ENCODE measurements around the gene RFC2. TPM values are rescaled to one million over a fixed set of nuclear protein-coding genes. Genes with fewer than 3 reads are reported as not detected.

Gene RFC2
- total RNA-seq, 1 donor from 2014 or later, result 71.3 TPM

DNA sequence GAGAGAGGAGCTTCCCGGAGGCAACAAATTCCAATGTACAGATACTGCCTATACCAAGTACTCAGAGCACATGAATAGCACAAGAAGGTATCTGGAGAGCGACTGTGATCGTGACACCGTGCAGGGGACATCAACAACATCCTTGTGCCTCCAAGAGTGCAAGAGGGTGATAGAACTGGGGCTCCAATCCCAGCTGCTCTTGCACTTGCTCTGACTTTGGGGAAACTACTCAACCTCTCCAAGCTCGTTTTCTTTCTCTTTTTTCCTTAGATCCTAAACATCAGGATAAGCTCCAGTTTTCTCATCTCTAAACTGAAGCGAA, 12.1 kb downstream of the RFC2 start:
- H3K27ac ChIP-seq, result no peak overlapping the region
- peaks cover 3% of the 10 kb centered on the region for H3K36me3 ChIP-seq
- Mint-ChIP-seq H3K27ac (no peak overlapping the region), H3K4me1 (peaks cover 2% of the 10 kb centered on the region), H3K36me3 (peaks cover 30% of the 10 kb centered on the region), H3K27me3 (ENCODE audit: insufficient read depth, low read depth) (peaks cover 10% of the 10 kb centered on the region), H3K4me3 (no peak overlapping the region), H3K9me3 (no peaks in the 10 kb centered on the region)
- no peak for DNase-seq (ENCODE audit: low spot score)
- no peaks in the 10 kb centered on the region for H3F3A ChIP-seq (ENCODE audit: low read depth)
- H4K20me1 ChIP-seq (ENCODE audit: low read depth), result peaks cover 26% of the 10 kb centered on the region
- no peak overlapping the region for H3K4me3 ChIP-seq
- no peaks in the 10 kb centered on the region for H3K27me3 ChIP-seq
- TF ChIP-seq EZH2phosphoT487 (IDR thresholded peaks at IDR 0.05) (no peak), EZH2 (IDR thresholded peaks at IDR 0.05) (no peak)
- TF ChIP-seq, protein P1, sequence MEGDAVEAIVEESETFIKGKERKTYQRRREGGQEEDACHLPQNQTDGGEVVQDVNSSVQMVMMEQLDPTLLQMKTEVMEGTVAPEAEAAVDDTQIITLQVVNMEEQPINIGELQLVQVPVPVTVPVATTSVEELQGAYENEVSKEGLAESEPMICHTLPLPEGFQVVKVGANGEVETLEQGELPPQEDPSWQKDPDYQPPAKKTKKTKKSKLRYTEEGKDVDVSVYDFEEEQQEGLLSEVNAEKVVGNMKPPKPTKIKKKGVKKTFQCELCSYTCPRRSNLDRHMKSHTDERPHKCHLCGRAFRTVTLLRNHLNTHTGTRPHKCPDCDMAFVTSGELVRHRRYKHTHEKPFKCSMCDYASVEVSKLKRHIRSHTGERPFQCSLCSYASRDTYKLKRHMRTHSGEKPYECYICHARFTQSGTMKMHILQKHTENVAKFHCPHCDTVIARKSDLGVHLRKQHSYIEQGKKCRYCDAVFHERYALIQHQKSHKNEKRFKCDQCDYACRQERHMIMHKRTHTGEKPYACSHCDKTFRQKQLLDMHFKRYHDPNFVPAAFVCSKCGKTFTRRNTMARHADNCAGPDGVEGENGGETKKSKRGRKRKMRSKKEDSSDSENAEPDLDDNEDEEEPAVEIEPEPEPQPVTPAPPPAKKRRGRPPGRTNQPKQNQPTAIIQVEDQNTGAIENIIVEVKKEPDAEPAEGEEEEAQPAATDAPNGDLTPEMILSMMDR (IDR thresholded peaks at IDR 0.05), result no peak
- H3K4me1 ChIP-seq, result no peaks in the 10 kb centered on the region
- H3K9me3 ChIP-seq (ENCODE audit: low read depth), result no peaks in the 10 kb centered on the region
- no peaks in the 10 kb centered on the region for H3K79me2 ChIP-seq (ENCODE audit: low read depth)
- no peak overlapping the region for H2AFZ ChIP-seq (replicated peaks)
- no peak overlapping the region for H3K4me2 ChIP-seq
- H3K9ac ChIP-seq, result no peak overlapping the region

DNA sequence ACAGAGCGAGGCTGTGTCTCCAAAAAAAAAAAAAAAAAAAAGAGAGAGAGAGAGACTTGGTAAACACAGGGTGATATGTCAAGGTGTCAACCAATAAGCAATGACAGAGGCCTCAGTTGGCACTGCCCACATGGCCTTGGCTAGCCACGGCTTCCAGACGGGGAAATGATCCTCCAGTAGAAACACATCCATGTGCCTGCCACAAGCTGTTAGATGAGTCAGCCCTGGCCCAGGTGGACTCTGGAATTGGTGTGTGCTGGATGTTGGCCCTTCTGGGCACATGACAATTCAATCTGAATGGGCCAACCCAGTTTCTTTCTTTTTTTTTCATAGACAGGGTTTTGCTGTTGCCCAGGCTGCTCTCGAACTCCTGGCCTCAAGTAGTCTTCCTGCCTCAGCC, 13.7 kb downstream of the RFC2 start:
- no peaks in the 10 kb centered on the region for H3K9me3 ChIP-seq (ENCODE audit: low read depth)
- H3F3A ChIP-seq (ENCODE audit: low read depth), result no peaks in the 10 kb centered on the region
- no peaks in the 10 kb centered on the region for H3K9me3 Mint-ChIP-seq
- H3K4me2 ChIP-seq, result no peak overlapping the region
- H3K4me1 Mint-ChIP-seq, result peaks cover 2% of the 10 kb centered on the region
- no peaks in the 10 kb centered on the region for H3K27me3 ChIP-seq
- H3K9ac ChIP-seq, result no peak overlapping the region
- no peak overlapping the region for H3K27ac Mint-ChIP-seq
- no peaks in the 10 kb centered on the region for H3K36me3 ChIP-seq
- no peaks in the 10 kb centered on the region for H3K79me2 ChIP-seq (ENCODE audit: low read depth)
- no peak overlapping the region for H2AFZ ChIP-seq (replicated peaks)
- no peak overlapping the region for H3K4me3 Mint-ChIP-seq
- peaks cover 26% of the 10 kb centered on the region for H4K20me1 ChIP-seq (ENCODE audit: low read depth)
- H3K4me3 ChIP-seq, result no peak overlapping the region
- H3K4me1 ChIP-seq, result no peaks in the 10 kb centered on the region
- H3K36me3 Mint-ChIP-seq, result peaks cover 25% of the 10 kb centered on the region
- H3K27me3 Mint-ChIP-seq (ENCODE audit: insufficient read depth, low read depth), result peaks cover 10% of the 10 kb centered on the region
- no peak for TF ChIP-seq EZH2phosphoT487 (IDR thresholded peaks at IDR 0.05)
- TF ChIP-seq EZH2 (IDR thresholded peaks at IDR 0.05), result no peak
- TF ChIP-seq, protein P1 (IDR thresholded peaks at IDR 0.05), result no peak
- no peak for DNase-seq (ENCODE audit: low spot score)
- no peak overlapping the region for H3K27ac ChIP-seq

DNA sequence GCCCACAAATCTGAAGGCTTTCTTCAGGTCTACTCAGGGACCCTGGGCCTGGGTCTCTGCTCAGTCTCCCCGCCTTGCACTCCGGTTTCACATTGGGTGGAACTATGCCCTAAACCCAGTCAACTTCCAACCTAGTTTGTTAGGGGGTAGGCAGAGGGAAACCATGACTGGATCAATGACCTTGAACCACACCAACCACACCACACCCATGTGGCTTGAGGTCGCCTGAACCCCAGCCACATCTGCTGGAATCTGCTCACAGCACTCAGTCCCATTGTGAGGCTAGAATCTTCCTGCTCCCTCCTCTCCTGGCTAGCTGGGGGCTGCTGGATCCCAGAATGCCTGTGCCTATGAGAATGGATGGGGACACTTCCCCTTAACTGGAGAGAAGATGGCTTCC, 17.9 kb downstream of the RFC2 start:
- H3K27ac ChIP-seq, result no peak overlapping the region

More for the DNA sequence above, 17.9 kb downstream of the RFC2 start:
- H2AFZ ChIP-seq (replicated peaks), result no peak overlapping the region
- no peaks in the 10 kb centered on the region for H3K9me3 ChIP-seq (ENCODE audit: low read depth)
- no peaks in the 10 kb centered on the region for H3K4me1 ChIP-seq
- Mint-ChIP-seq H3K9me3 (no peaks in the 10 kb centered on the region), H3K4me1 (peaks cover 1% of the 10 kb centered on the region), H3K27me3 (ENCODE audit: insufficient read depth, low read depth) (peaks cover 3% of the 10 kb centered on the region), H3K36me3 (peaks cover 27% of the 10 kb centered on the region), H3K27ac (no peak overlapping the region), H3K4me3 (no peak overlapping the region)
- H3K4me3 ChIP-seq, result no peak overlapping the region
- no peaks in the 10 kb centered on the region for H3F3A ChIP-seq (ENCODE audit: low read depth)
- H3K4me2 ChIP-seq, result no peak overlapping the region
- H3K36me3 ChIP-seq, result no peaks in the 10 kb centered on the region
- no peak overlapping the region for H3K9ac ChIP-seq
- TF ChIP-seq EZH2phosphoT487 (IDR thresholded peaks at IDR 0.05) (no peak), EZH2 (IDR thresholded peaks at IDR 0.05) (no peak)
- TF ChIP-seq, protein P1 (IDR thresholded peaks at IDR 0.05), result no peak
- peaks cover 4% of the 10 kb centered on the region for H4K20me1 ChIP-seq (ENCODE audit: low read depth)
- no peaks in the 10 kb centered on the region for H3K27me3 ChIP-seq
- DNase-seq (ENCODE audit: low spot score), result no peak
- no peaks in the 10 kb centered on the region for H3K79me2 ChIP-seq (ENCODE audit: low read depth)
